ENCODE measurements around the gene PTPRN2. TPM values are rescaled to one million over a fixed set of nuclear protein-coding genes. Genes with fewer than 3 reads are reported as not detected.

The PTPRN2 gene
- total and polyA plus RNA-seq, 4 experiments from 2014 or later: 1.7 to 2.6 (median 1.9) TPM

GRCh38 chr7:157740251-157740798, 847.3 kb downstream of the PTPRN2 start:
- Histone ChIP-seq H3K36me3 (ENCODE audit: insufficient read depth, low read length) (no peaks in the 10 kb centered on the region), H3K9me3 (ENCODE audit: control insufficient read depth in 1 of 2, low read length in 2 of 2) (no peaks in the 10 kb centered on the region), H3K27me3 (ENCODE audit: insufficient read depth, low read length) (no peaks in the 10 kb centered on the region), H3K27ac (ENCODE audit: low read depth, low read length) (no peak overlapping the region), H3K4me3 (ENCODE audit: low read length in 2 of 2) (no peak overlapping the region), H3K4me1 (ENCODE audit: insufficient read depth, low read length) (no peaks in the 10 kb centered on the region)
- ChIA-PET CTCF (ENCODE audit: partially characterized antibody) (no interaction called here), POLR2A (ENCODE audit: partially characterized antibody) (no interaction called here)
- Mint-ChIP-seq H3K36me3 (no peaks in the 10 kb centered on the region), H3K4me1 (peaks cover 0 to 2% (median 0%) of the 10 kb centered on the region in 4 donors), H3K4me3 (no peak overlapping the region), H3K9me3 (no peaks in the 10 kb centered on the region), H3K27me3 (peaks cover 3 to 5% of the 10 kb centered on the region in 2 donors), H3K27ac (no peak overlapping the region)
- intact Hi-C loops (cut with micrococcal nuclease): no loop called here
- DNase-seq: no peak

GRCh38 chr7:157739650-157740049, 848.0 kb downstream of the PTPRN2 start:
- POLR2A ChIA-PET (ENCODE audit: partially characterized antibody): no interaction called here
- Mint-ChIP-seq H3K27me3 (peaks cover 3 to 5% of the 10 kb centered on the region in 2 donors), H3K4me1 (peaks cover 0 to 2% (median 0%) of the 10 kb centered on the region in 4 donors), H3K4me3 (no peak overlapping the region), H3K9me3 (no peaks in the 10 kb centered on the region), H3K27ac (no peak overlapping the region), H3K36me3 (no peaks in the 10 kb centered on the region)
- Histone ChIP-seq H3K27ac (ENCODE audit: low read depth, low read length) (no peak overlapping the region), H3K4me1 (ENCODE audit: insufficient read depth, low read length) (no peaks in the 10 kb centered on the region), H3K27me3 (ENCODE audit: insufficient read depth, low read length) (no peaks in the 10 kb centered on the region), H3K4me3 (ENCODE audit: low read length in 2 of 2) (no peak overlapping the region), H3K9me3 (ENCODE audit: control insufficient read depth in 1 of 2, low read length in 2 of 2) (no peaks in the 10 kb centered on the region), H3K36me3 (ENCODE audit: insufficient read depth, low read length) (no peaks in the 10 kb centered on the region)
- CTCF ChIA-PET (ENCODE audit: partially characterized antibody): no interaction called here
- intact Hi-C loops (cut with micrococcal nuclease): no loop called here
- no peak for DNase-seq

GRCh38 chr7:157739031-157739430, 848.6 kb downstream of the PTPRN2 start:
- peaks cover 3 to 5% of the 10 kb centered on the region in 2 donors for H3K27me3 Mint-ChIP-seq
- no peak for DNase-seq
- no peaks in the 10 kb centered on the region for H3K9me3 ChIP-seq (ENCODE audit: control insufficient read depth in 1 of 2, low read length in 2 of 2)
- H3K4me3 Mint-ChIP-seq: no peak overlapping the region
- no peak overlapping the region for H3K27ac ChIP-seq (ENCODE audit: low read depth, low read length)
- no peak overlapping the region for H3K4me3 ChIP-seq (ENCODE audit: low read length in 2 of 2)
- H3K27me3 ChIP-seq (ENCODE audit: insufficient read depth, low read length): no peaks in the 10 kb centered on the region
- H3K36me3 ChIP-seq (ENCODE audit: insufficient read depth, low read length): no peaks in the 10 kb centered on the region
- no peaks in the 10 kb centered on the region for H3K36me3 Mint-ChIP-seq
- peaks cover 0 to 2% (median 0%) of the 10 kb centered on the region in 8 donors for H3K9me3 Mint-ChIP-seq
- intact Hi-C loops (cut with micrococcal nuclease): no loop called here
- H3K4me1 Mint-ChIP-seq: peaks cover 0 to 2% (median 0%) of the 10 kb centered on the region in 4 donors
- POLR2A ChIA-PET (ENCODE audit: partially characterized antibody): no interaction called here
- CTCF ChIA-PET (ENCODE audit: partially characterized antibody): interaction anchor here (1.4 kb wide), 1 partner anchor 11 kb away, joined by 3 read pairs; no protein-coding TSS in a partner anchor
- no peaks in the 10 kb centered on the region for H3K4me1 ChIP-seq (ENCODE audit: insufficient read depth, low read length)
- H3K27ac Mint-ChIP-seq: peak overlapping the region in 1 of 7 donors; percentile 15

- POLR2A ChIA-PET (ENCODE audit: partially characterized antibody): no interaction called here
- H3K4me1 Mint-ChIP-seq: peaks cover 0 to 2% (median 0%) of the 10 kb centered on the region in 4 donors
- H3K27me3 ChIP-seq (ENCODE audit: insufficient read depth, low read length): no peaks in the 10 kb centered on the region
- no peak overlapping the region for H3K27ac ChIP-seq (ENCODE audit: low read depth, low read length)
- peaks cover 3 to 5% of the 10 kb centered on the region in 2 donors for H3K27me3 Mint-ChIP-seq
- no peaks in the 10 kb centered on the region for H3K4me1 ChIP-seq (ENCODE audit: insufficient read depth, low read length)
- peaks cover 0 to 2% (median 0%) of the 10 kb centered on the region in 8 donors for H3K9me3 Mint-ChIP-seq
- H3K4me3 Mint-ChIP-seq: no peak overlapping the region
- intact Hi-C loops (cut with micrococcal nuclease): no loop called here
- no peak overlapping the region for H3K27ac Mint-ChIP-seq
- H3K36me3 Mint-ChIP-seq: no peaks in the 10 kb centered on the region
- DNase-seq: no peak
- no peaks in the 10 kb centered on the region for H3K9me3 ChIP-seq (ENCODE audit: control insufficient read depth in 1 of 2, low read length in 2 of 2)
- H3K36me3 ChIP-seq (ENCODE audit: insufficient read depth, low read length): no peaks in the 10 kb centered on the region
- CTCF ChIA-PET (ENCODE audit: partially characterized antibody): interaction anchor here (1.4 kb wide), 1 partner anchor 12 kb away, joined by 3 read pairs; no protein-coding TSS in a partner anchor
- H3K4me3 ChIP-seq (ENCODE audit: low read length in 2 of 2): no peak overlapping the region
These were observed 849.6 kb downstream of the PTPRN2 start for GRCh38 chr7:157738066-157738460.

- Histone ChIP-seq H3K4me3 (ENCODE audit: low read length in 2 of 2) (no peak overlapping the region), H3K9me3 (ENCODE audit: control insufficient read depth in 1 of 2, low read length in 2 of 2) (no peaks in the 10 kb centered on the region), H3K4me1 (ENCODE audit: insufficient read depth, low read length) (no peaks in the 10 kb centered on the region), H3K27me3 (ENCODE audit: insufficient read depth, low read length) (no peaks in the 10 kb centered on the region), H3K36me3 (ENCODE audit: insufficient read depth, low read length) (no peaks in the 10 kb centered on the region), H3K27ac (ENCODE audit: low read depth, low read length) (no peak overlapping the region)
- intact Hi-C loops (cut with micrococcal nuclease): no loop called here
- no peak overlapping the region for H3K4me3 Mint-ChIP-seq
- no peak for DNase-seq
- CTCF ChIA-PET (ENCODE audit: partially characterized antibody): interaction anchor here (1.4 kb wide), 1 partner anchor 12 kb away, joined by 3 read pairs; no protein-coding TSS in a partner anchor
- peaks cover 3 to 5% of the 10 kb centered on the region in 2 donors for H3K27me3 Mint-ChIP-seq
- peaks cover 0 to 2% (median 0%) of the 10 kb centered on the region in 8 donors for H3K9me3 Mint-ChIP-seq
- H3K27ac Mint-ChIP-seq: no peak overlapping the region
- POLR2A ChIA-PET (ENCODE audit: partially characterized antibody): no interaction called here
- no peaks in the 10 kb centered on the region for H3K36me3 Mint-ChIP-seq
- H3K4me1 Mint-ChIP-seq: peaks cover 0 to 2% (median 0%) of the 10 kb centered on the region in 4 donors
These were observed 850.2 kb downstream of the PTPRN2 start for GRCh38 chr7:157737151-157738065.

GRCh38 chr7:157736341-157736740, 851.3 kb downstream of the PTPRN2 start:
- intact Hi-C loops (cut with micrococcal nuclease): no loop called here
- Histone ChIP-seq H3K4me1 (ENCODE audit: insufficient read depth, low read length) (no peaks in the 10 kb centered on the region), H3K27me3 (ENCODE audit: insufficient read depth, low read length) (no peaks in the 10 kb centered on the region), H3K36me3 (ENCODE audit: insufficient read depth, low read length) (no peaks in the 10 kb centered on the region), H3K9me3 (ENCODE audit: control insufficient read depth in 1 of 2, low read length in 2 of 2) (no peaks in the 10 kb centered on the region), H3K27ac (ENCODE audit: low read depth, low read length) (no peak overlapping the region), H3K4me3 (ENCODE audit: low read length in 2 of 2) (no peak overlapping the region)
- POLR2A ChIA-PET (ENCODE audit: partially characterized antibody): no interaction called here
- H3K36me3 Mint-ChIP-seq: no peaks in the 10 kb centered on the region
- no peak overlapping the region for H3K4me3 Mint-ChIP-seq
- CTCF ChIA-PET (ENCODE audit: partially characterized antibody): no interaction called here
- no peak for DNase-seq
- peaks cover 0 to 2% (median 0%) of the 10 kb centered on the region in 4 donors for H3K4me1 Mint-ChIP-seq
- H3K27ac Mint-ChIP-seq: no peak overlapping the region
- H3K9me3 Mint-ChIP-seq: peaks cover 0 to 2% (median 0%) of the 10 kb centered on the region in 8 donors
- peaks cover 3 to 5% of the 10 kb centered on the region in 2 donors for H3K27me3 Mint-ChIP-seq

- DNase-seq: no peak
- Mint-ChIP-seq H3K36me3 (no peaks in the 10 kb centered on the region), H3K9me3 (peaks cover 0 to 2% (median 0%) of the 10 kb centered on the region in 8 donors), H3K4me1 (peaks cover 0 to 2% (median 0%) of the 10 kb centered on the region in 4 donors), H3K27ac (no peak overlapping the region), H3K27me3 (peaks cover 3 to 5% of the 10 kb centered on the region in 2 donors), H3K4me3 (no peak overlapping the region)
- ChIA-PET CTCF (ENCODE audit: partially characterized antibody) (no interaction called here), POLR2A (ENCODE audit: partially characterized antibody) (no interaction called here)
- no peak overlapping the region for H3K27ac ChIP-seq (ENCODE audit: low read depth, low read length)
- no peaks in the 10 kb centered on the region for H3K9me3 ChIP-seq (ENCODE audit: control insufficient read depth in 1 of 2, low read length in 2 of 2)
- intact Hi-C loops (cut with micrococcal nuclease): no loop called here
- no peaks in the 10 kb centered on the region for H3K4me1 ChIP-seq (ENCODE audit: insufficient read depth, low read length)
- H3K36me3 ChIP-seq (ENCODE audit: insufficient read depth, low read length): no peaks in the 10 kb centered on the region
- H3K27me3 ChIP-seq (ENCODE audit: insufficient read depth, low read length): no peaks in the 10 kb centered on the region
- H3K4me3 ChIP-seq (ENCODE audit: low read length in 2 of 2): no peak overlapping the region
These were observed 851.8 kb downstream of the PTPRN2 start for GRCh38 chr7:157735826-157736225.

Data from CD4-positive, alpha-beta memory T cell (primary cell).